ENCODE data around the gene VWA5B1. TPM values are rescaled to one million over a fixed set of nuclear protein-coding genes. Genes with fewer than 3 reads are reported as not detected.

VWA5B1 gene
- total RNA-seq, 5 donors from 2014 or later (not counting 1 experiment from before 2014, with no cell fraction given): 0.13 to 0.18 (median 0.15) TPM; not detected in 1

DNA sequence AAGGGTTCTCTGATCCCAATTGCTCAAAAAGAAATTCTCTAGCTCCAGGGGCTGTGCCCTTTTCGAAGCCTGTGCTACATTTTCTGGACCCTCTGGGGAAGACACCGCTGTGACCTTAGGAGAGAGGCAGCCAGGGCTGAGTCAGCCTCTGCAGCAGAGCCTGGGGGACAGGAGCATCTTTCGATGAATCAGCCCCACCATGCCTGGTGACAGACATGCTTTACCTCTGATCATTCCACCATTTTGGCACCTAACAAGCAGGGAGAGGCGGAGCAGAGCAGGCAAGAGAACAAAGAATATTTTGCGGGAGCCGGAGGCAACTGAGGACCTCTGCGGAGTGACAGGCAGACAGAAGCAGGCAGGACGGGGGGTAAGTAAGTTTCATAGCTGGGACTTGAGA is 84.9 kb downstream of the VWA5B1 start:
- 87% methylated on average over 6 of the region's 8 CpGs for WGBS (ENCODE audit: insufficient coverage)
- Histone ChIP-seq H3K36me3 (ENCODE audit: control insufficient read depth in 2 of 2, extremely low read depth in 1 of 2, insufficient read depth in 1 of 2, low read length in 1 of 2) (no peaks in the 10 kb centered on the region), H3K4me3 (ENCODE audit: control insufficient read depth in 1 of 2, extremely low read depth in 1 of 2, low read length in 1 of 2) (no peak overlapping the region), H3K27me3 (replicated peaks in 1 of 2; ENCODE audit: control insufficient read depth in 2 of 2, extremely low read depth in 1 of 2, insufficient read depth in 2 of 2, low read length in 1 of 2) (peaks cover 0 to 57% of the 10 kb centered on the region in 2 experiments), H3K4me1 (ENCODE audit: control insufficient read depth in 1 of 2, extremely low read depth in 1 of 2, insufficient read depth in 2 of 2, low read length in 2 of 2) (peaks cover 0 to 2% of the 10 kb centered on the region in 2 experiments), H3K9me3 (no peaks in the 10 kb centered on the region), H3K27ac (ENCODE audit: low read length) (no peak overlapping the region)
- no peak overlapping the region for H3K4me3 Mint-ChIP-seq
- H3K27ac Mint-ChIP-seq: no peak overlapping the region
- ChIA-PET CTCF (interaction anchor here in 1 of 2 donors (0.5 kb wide), 1 partner anchor 196 kb away, joined by 3 read pairs; no protein-coding TSS in a partner anchor), POLR2A (no interaction called here)
- H3K27me3 Mint-ChIP-seq: peaks cover 33 to 52% of the 10 kb centered on the region in 2 donors
- ATAC-seq (replicated peaks in 1 of 4) (no peak), DNase-seq (no peak)
- H3K9me3 Mint-ChIP-seq: no peaks in the 10 kb centered on the region
- H3K36me3 Mint-ChIP-seq: no peaks in the 10 kb centered on the region
- H3K4me1 Mint-ChIP-seq: peaks cover 0 to 1% (median 0%) of the 10 kb centered on the region in 3 donors

DNA sequence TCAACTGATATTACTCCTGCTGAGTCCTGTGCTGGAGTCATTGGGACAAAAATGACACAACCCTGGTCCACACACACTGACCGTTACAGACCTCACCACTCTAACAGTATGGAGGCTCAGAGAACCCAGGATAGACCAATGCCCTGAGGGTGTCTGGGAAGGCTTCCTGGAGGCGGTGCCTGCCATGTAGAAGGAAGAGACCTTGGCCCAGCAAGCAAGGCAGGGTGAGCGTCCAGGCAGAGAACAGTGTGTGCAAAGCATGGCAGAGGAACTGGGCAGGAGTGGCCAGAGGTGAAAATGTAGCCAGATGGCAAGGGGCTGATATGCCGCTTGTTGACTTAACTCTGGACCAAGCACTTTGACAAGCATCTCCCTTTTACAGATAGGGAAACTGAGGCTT is 85.5 kb downstream of the VWA5B1 start:
- CTCF ChIA-PET: interaction anchor here in 1 of 2 donors (1.1 kb wide), 1 partner anchor 13 kb away, joined by 3 read pairs; no protein-coding TSS in a partner anchor
- POLR2A ChIA-PET: no interaction called here
- no peaks in the 10 kb centered on the region for H3K9me3 ChIP-seq
- Mint-ChIP-seq H3K4me1 (peaks cover 0 to 1% (median 0%) of the 10 kb centered on the region in 3 donors), H3K9me3 (no peaks in the 10 kb centered on the region), H3K27me3 (peaks cover 32 to 50% of the 10 kb centered on the region in 2 donors), H3K36me3 (no peaks in the 10 kb centered on the region), H3K27ac (no peak overlapping the region), H3K4me3 (no peak overlapping the region)
- no peak overlapping the region for H3K4me3 ChIP-seq (ENCODE audit: control insufficient read depth in 1 of 2, extremely low read depth in 1 of 2, low read length in 1 of 2)
- WGBS (ENCODE audit: insufficient coverage): 70% methylated on average over 2 of the region's 4 CpGs
- peaks cover 0 to 59% of the 10 kb centered on the region in 2 experiments for H3K27me3 ChIP-seq (replicated peaks in 1 of 2; ENCODE audit: control insufficient read depth in 2 of 2, extremely low read depth in 1 of 2, insufficient read depth in 2 of 2, low read length in 1 of 2)
- H3K36me3 ChIP-seq (ENCODE audit: control insufficient read depth in 2 of 2, extremely low read depth in 1 of 2, insufficient read depth in 1 of 2, low read length in 1 of 2): no peaks in the 10 kb centered on the region
- no peak overlapping the region for H3K27ac ChIP-seq (ENCODE audit: low read length)
- DNase-seq (no peak), ATAC-seq (replicated peaks in 1 of 4) (no peak)
- H3K4me1 ChIP-seq (ENCODE audit: control insufficient read depth in 1 of 2, extremely low read depth in 1 of 2, insufficient read depth in 2 of 2, low read length in 2 of 2): peaks cover 0 to 2% of the 10 kb centered on the region in 2 experiments

DNA sequence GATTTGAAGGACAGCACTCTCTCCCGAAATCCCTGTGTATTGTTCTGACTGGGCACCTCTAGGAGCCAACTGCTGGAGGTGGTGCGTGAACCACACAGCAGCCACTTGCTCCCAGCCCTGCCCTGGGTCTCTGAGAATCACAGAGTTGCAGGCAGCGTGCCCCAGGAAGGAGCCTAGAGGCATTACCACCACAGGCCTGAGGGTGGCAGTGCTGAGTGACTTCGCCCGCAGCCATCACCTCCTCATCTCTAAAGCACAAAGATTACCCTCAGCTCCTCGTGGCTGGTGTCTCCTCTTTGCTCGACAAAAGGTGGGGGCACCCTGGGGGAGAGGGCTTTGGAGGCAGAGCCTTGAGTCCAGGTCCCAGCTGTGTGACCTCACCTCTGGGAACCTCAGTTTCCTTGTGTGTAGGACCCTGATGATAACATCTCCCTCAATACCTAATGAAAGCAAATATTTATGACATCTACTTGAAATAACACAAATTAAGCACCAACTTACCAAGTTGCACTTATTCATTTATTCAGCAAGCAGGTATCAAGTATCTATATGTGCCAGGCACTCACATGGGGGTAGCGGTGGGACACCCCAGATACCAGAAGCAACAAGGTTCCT is 86.3 kb downstream of the VWA5B1 start:
- Mint-ChIP-seq H3K4me3 (no peak overlapping the region), H3K27ac (no peak overlapping the region)

DNA sequence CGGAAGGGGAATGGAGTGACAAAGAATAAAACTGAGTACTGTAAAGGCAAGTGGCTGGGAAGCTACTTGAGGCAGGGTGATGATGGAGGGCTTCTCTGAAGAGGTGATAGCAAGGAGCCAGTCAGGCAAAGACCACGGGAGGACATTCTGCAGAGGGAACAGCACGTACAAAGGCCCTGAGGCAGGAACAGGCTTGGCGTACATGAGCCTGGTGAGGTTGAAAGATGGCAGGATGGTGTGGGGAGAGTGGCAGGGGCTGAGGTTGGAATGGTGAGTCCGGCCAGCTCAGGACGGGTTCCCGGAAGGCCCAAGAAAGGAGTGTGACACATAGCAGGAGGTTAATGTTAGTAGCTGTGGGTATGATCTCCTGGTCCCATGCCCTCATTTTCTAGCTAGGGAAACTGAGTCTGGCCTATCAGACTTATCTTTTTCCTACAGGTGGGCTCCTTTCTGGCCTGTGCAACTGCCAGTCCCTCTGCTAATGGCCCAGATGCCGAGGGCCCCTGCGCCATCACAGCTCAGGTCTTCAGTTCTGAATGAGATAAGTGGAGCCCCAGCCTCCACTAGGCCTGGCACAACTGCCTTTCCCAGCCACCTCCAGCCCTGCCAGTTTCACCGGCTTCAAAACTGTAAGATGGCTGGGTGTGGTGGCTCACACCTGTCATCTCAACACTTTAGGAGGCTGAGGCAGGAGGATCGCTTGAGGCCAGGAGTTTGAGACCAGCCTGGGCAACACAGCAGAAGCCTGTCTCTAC is 87.0 kb downstream of the VWA5B1 start:
- peaks cover 0 to 2% of the 10 kb centered on the region in 2 experiments for H3K4me1 ChIP-seq (ENCODE audit: control insufficient read depth in 1 of 2, extremely low read depth in 1 of 2, insufficient read depth in 2 of 2, low read length in 2 of 2)
- ChIA-PET CTCF (interaction anchor here in 1 of 2 donors (1.8 kb wide), 1 partner anchor 12 kb away, joined by 4 read pairs; no protein-coding TSS in a partner anchor), POLR2A (no interaction called here)
- no peak overlapping the region for H3K4me3 ChIP-seq (ENCODE audit: control insufficient read depth in 1 of 2, extremely low read depth in 1 of 2, low read length in 1 of 2)
- Mint-ChIP-seq H3K9me3 (peaks cover 0 to 6% (median 0%) of the 10 kb centered on the region in 3 donors), H3K27me3 (peaks cover 30 to 41% of the 10 kb centered on the region in 2 donors), H3K4me1 (peaks cover 0 to 1% (median 0%) of the 10 kb centered on the region in 3 donors), H3K27ac (no peak overlapping the region), H3K36me3 (no peaks in the 10 kb centered on the region), H3K4me3 (no peak overlapping the region)
- H3K27me3 ChIP-seq (replicated peaks in 1 of 2; ENCODE audit: control insufficient read depth in 2 of 2, extremely low read depth in 1 of 2, insufficient read depth in 2 of 2, low read length in 1 of 2): peaks cover 0 to 57% of the 10 kb centered on the region in 2 experiments
- no peak overlapping the region for H3K27ac ChIP-seq (ENCODE audit: low read length)
- H3K9me3 ChIP-seq: no peaks in the 10 kb centered on the region
- ATAC-seq (replicated peaks in 1 of 4) (no peak), DNase-seq (no peak)
- no peaks in the 10 kb centered on the region for H3K36me3 ChIP-seq (ENCODE audit: control insufficient read depth in 2 of 2, extremely low read depth in 1 of 2, insufficient read depth in 1 of 2, low read length in 1 of 2)
- WGBS (ENCODE audit: insufficient coverage): 93% methylated on average over 9 of the region's 11 CpGs

More for the DNA sequence above, 86.3 kb downstream of the VWA5B1 start:
- Mint-ChIP-seq H3K4me1 (peaks cover 0 to 1% (median 0%) of the 10 kb centered on the region in 3 donors), H3K27me3 (peaks cover 29 to 41% of the 10 kb centered on the region in 2 donors), H3K9me3 (peaks cover 0 to under 1% (median 0%) of the 10 kb centered on the region in 3 donors), H3K36me3 (no peaks in the 10 kb centered on the region)
- Histone ChIP-seq H3K4me1 (ENCODE audit: control insufficient read depth in 1 of 2, extremely low read depth in 1 of 2, insufficient read depth in 2 of 2, low read length in 2 of 2) (peaks cover 0 to 2% of the 10 kb centered on the region in 2 experiments), H3K9me3 (no peaks in the 10 kb centered on the region), H3K36me3 (ENCODE audit: control insufficient read depth in 2 of 2, extremely low read depth in 1 of 2, insufficient read depth in 1 of 2, low read length in 1 of 2) (no peaks in the 10 kb centered on the region), H3K27me3 (replicated peaks in 1 of 2; ENCODE audit: control insufficient read depth in 2 of 2, extremely low read depth in 1 of 2, insufficient read depth in 2 of 2, low read length in 1 of 2) (peaks cover 0 to 53% of the 10 kb centered on the region in 2 experiments), H3K27ac (ENCODE audit: low read length) (no peak overlapping the region), H3K4me3 (ENCODE audit: control insufficient read depth in 1 of 2, extremely low read depth in 1 of 2, low read length in 1 of 2) (no peak overlapping the region)
- peak; percentile 55 to 83 (median 58) for ATAC-seq (replicated peaks in 1 of 4)
- CTCF ChIA-PET: interaction anchor here in 1 of 2 donors (1.1 to 1.8 kb wide), 2 partner anchors 13 kb away, joined by 3 to 4 read pairs; no protein-coding TSS in a partner anchor
- WGBS (ENCODE audit: insufficient coverage): 33% methylated on average over 3 of the region's 8 CpGs
- POLR2A ChIA-PET: no interaction called here
- peak in 32 of 35 experiments; percentile 12 to 65 (median 37) for DNase-seq

DNA sequence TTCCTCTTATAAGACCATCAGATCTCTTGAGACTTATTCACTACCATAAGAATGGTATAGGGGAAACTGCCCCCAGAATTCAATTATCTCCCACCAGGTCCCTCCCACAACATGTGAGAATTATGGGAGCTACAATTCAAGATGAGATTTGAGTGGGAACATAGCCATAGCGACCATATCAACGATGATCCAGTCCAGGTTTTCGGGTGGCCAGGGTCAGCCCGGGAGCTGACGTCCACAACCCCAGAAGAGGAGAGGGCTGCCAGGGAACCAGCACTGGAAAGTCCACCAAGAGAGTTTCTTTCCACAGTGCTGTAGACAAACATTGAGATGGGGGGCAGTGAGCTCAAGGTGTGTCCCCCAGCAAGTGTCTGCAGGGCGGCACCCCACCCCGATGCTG is 88.4 kb downstream of the VWA5B1 start:
- Mint-ChIP-seq H3K27ac (no peak overlapping the region), H3K36me3 (no peaks in the 10 kb centered on the region), H3K27me3 (peaks cover 30 to 40% of the 10 kb centered on the region in 2 donors), H3K4me1 (peaks cover 0 to 1% (median 0%) of the 10 kb centered on the region in 3 donors), H3K9me3 (peaks cover 0 to 6% (median 0%) of the 10 kb centered on the region in 3 donors), H3K4me3 (no peak overlapping the region)
- 59% methylated on average over 6 of the region's 7 CpGs for WGBS (ENCODE audit: insufficient coverage)
- ChIA-PET POLR2A (no interaction called here), CTCF (no interaction called here)
- Histone ChIP-seq H3K27me3 (replicated peaks in 1 of 2; ENCODE audit: control insufficient read depth in 2 of 2, extremely low read depth in 1 of 2, insufficient read depth in 2 of 2, low read length in 1 of 2) (peaks cover 0 to 57% of the 10 kb centered on the region in 2 experiments), H3K27ac (ENCODE audit: low read length) (no peak overlapping the region), H3K4me1 (ENCODE audit: control insufficient read depth in 1 of 2, extremely low read depth in 1 of 2, insufficient read depth in 2 of 2, low read length in 2 of 2) (peaks cover 0 to 2% of the 10 kb centered on the region in 2 experiments), H3K9me3 (no peaks in the 10 kb centered on the region), H3K4me3 (ENCODE audit: control insufficient read depth in 1 of 2, extremely low read depth in 1 of 2, low read length in 1 of 2) (no peak overlapping the region), H3K36me3 (ENCODE audit: control insufficient read depth in 2 of 2, extremely low read depth in 1 of 2, insufficient read depth in 1 of 2, low read length in 1 of 2) (no peaks in the 10 kb centered on the region)
- ATAC-seq (replicated peaks in 1 of 4) (no peak), DNase-seq (no peak)

DNA sequence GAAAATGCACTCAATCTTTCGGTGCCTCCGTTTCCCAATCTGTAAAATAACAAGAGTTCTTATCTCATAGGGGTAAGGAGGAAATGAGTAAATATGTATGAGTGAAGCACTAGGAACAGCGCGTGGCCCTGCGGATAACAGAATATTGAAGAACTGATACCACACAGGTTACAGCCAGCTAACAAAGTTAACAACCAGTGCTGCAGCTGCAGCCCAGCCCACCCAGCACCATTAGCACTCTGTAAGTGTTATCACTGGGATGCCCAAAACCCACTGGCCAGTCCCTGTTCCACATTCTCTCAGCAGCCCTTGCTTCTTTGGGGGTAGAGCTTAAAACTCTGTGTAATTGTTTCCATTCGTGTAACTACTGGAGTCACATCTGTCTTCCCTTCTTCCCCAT is 89.5 kb downstream of the VWA5B1 start:
- Histone ChIP-seq H3K36me3 (ENCODE audit: control insufficient read depth in 2 of 2, extremely low read depth in 1 of 2, insufficient read depth in 1 of 2, low read length in 1 of 2) (no peaks in the 10 kb centered on the region), H3K9me3 (no peaks in the 10 kb centered on the region), H3K27me3 (replicated peaks in 1 of 2; ENCODE audit: control insufficient read depth in 2 of 2, extremely low read depth in 1 of 2, insufficient read depth in 2 of 2, low read length in 1 of 2) (peaks cover 2 to 59% of the 10 kb centered on the region in 2 experiments), H3K4me3 (ENCODE audit: control insufficient read depth in 1 of 2, extremely low read depth in 1 of 2, low read length in 1 of 2) (no peak overlapping the region), H3K27ac (ENCODE audit: low read length) (no peak overlapping the region), H3K4me1 (ENCODE audit: control insufficient read depth in 1 of 2, extremely low read depth in 1 of 2, insufficient read depth in 2 of 2, low read length in 2 of 2) (peaks cover 0 to 2% of the 10 kb centered on the region in 2 experiments)
- H3K4me3 Mint-ChIP-seq: no peak overlapping the region
- ATAC-seq (replicated peaks in 1 of 4) (no peak), DNase-seq (no peak)
- CTCF ChIA-PET: interaction anchor here in 1 of 2 donors (0.6 kb wide), 2 partner anchors 16 to 182 kb away, joined by 3 to 7 read pairs; no protein-coding TSS in a partner anchor
- peaks cover 0 to 6% (median 0%) of the 10 kb centered on the region in 3 donors for H3K9me3 Mint-ChIP-seq
- POLR2A ChIA-PET: interaction anchor here in 1 of 2 donors (1.0 kb wide), 1 partner anchor 16 kb away, joined by 4 read pairs; no protein-coding TSS in a partner anchor
- H3K27ac Mint-ChIP-seq: no peak overlapping the region
- H3K27me3 Mint-ChIP-seq: peaks cover 41 to 49% of the 10 kb centered on the region in 2 donors
- WGBS (ENCODE audit: insufficient coverage): no CpG with 5 or more reads among the region's 6 CpGs
- H3K36me3 Mint-ChIP-seq: no peaks in the 10 kb centered on the region
- peaks cover 0 to 1% (median 0%) of the 10 kb centered on the region in 3 donors for H3K4me1 Mint-ChIP-seq
